GM18861 (cell line): ENCODE results near the gene DAD1.

Experiments
- ATAC-seq: cut with Tn5 transposase; IDR thresholded peaks from one replicate; pipeline ENCODE4 v1.9.1; 2021; ENCODE audit not compliant: unreplicated experiment

The DAD1 gene

DNA sequence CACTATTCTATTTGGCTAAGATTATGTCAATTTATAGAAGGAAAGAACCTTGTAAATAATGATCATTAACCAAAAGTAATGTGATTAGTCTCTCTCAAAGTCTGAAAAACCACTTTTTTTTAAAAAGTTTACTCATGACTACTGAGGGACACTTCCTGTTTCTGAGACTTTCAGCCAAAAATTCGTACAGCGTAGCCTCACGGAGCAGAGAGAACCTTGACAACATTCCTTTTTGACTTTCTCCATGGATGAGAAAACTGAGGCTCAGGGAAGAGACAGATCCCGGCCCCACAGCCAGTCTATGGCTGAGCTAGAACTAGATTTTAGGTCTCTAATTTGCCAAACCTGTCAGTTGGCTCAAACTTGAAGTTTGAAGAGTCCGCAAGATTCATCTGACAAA is 68.2 kb downstream of the DAD1 start:
- peak; percentile 38 for ATAC-seq

DNA sequence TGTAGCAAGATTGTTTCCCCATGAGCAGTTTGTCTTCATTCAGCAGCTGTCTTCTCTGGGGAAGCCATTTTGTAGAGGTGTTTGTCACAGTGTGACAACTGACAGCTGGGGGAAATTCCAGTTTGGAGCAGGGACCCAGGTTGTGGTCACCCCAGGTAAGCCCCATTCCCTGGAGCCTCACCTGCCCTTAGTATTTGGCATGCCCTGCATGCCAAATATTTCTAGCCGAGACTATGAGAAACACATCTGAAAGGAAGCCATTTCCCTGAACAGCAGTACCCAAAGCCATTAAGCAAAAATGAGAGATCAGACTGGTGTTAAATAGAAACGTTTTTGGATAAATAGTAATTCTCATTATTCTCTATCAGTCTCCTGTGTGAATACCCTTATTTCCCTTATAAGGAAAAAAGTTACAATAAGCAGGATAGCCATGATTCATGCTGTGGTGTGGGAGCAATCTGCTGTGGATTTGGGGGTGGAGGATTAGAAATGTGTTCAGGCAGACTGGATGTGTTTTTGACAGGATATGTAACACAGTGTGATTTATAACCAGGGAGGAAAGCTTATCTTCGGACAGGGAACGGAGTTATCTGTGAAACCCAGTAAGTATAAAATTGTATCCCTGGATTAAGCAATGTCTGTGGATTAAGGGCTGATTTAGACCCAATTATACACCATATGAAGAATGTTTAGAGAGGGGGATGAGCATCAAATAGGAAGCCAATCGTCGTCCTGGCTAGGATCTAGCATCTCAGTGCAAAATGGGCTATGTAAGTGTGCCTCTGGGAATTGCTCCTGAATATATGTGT is 68.9 kb downstream of the DAD1 start:
- ATAC-seq = no peak

DNA sequence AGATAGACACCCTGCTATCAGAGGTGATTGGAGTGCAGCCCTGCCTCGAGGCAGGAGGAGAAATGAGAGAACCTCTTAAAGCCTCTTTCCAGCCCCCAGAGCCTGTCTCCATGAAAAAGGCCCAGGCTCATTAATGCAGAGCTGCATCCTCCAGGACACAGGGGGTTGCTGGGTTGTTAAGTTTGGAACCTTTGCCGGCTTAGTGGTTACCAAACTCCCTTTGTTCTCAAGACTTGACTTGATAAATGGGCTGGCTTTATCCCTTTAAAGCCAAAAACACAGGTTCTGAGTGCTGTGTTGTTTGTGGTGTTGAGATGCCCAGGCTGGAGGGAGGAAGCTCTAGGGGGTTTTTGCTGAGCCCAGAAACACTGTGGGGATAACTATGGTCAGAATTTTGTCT is 71.0 kb downstream of the DAD1 start:
- ATAC-seq = no peak

DNA sequence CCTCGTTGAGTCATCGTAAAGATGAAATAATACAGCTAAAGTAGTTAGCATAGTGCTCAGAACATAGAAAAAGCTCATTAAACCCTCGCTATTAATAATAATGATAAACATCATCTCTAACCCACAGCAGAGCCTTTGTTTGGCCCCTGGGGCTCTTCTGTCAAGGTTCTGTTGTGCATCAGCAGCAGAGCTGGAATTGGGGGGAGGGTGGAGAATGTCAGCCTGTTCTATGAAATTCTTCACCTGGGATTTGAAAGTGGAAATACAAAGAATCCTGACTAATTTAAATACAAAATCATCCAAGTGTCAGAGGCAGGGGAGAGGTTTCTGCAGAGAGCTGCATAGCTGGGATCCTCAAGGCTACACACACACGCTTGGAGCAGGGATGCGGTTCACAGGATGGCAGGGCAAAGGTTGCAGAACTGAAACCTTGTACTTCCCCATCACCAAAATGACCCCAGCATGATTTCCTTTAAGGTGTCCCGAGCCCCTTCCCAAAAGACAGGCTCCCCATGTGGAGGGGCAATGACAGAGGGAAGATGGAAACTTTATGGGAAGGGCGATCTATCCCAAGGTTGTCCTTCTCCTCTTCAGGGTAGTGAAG is 71.8 kb downstream of the DAD1 start:
- no peak for ATAC-seq

DNA sequence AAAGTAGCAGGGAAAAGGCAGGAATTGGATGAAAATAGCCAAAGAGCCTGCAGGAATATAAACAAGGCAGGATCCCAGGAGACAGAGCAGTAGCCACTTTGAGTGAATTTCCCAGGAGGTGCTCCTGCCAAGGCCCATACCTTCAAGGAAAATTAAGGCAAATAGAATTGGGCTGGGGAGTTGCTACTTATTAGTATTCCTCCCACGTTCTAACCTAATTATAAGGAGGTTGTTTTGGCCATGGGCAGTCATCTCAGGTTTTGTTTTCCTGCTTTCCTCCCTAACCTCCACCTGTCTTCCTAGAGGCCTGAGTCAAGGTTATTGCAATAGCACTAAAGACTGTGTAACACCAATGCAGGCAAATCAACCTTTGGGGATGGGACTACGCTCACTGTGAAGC is 73.1 kb downstream of the DAD1 start:
- no peak for ATAC-seq
